OCI-LY7 (cell line): ENCODE measurements around the gene CD86. TPM values are rescaled to one million over a fixed set of nuclear protein-coding genes. Genes with fewer than 3 reads are reported as not detected.

Experiments
- BruUV-seq: library from RNA; stranded (reverse); fragments of 400-500 nt; replicated peaks from 2 replicates; lab custom pipeline; 2021; lab: Mats Ljungman, UMichigan
- CTCF ChIA-PET: fragments of 300-600 bp; sonication (Branson Sonifier 250); formaldehyde crosslinking; loops from one replicate; lab custom pipeline; 2022; ENCODE audit warnings: antibody characterized with exemption; ENCODE audit not compliant: unreplicated experiment; lab: Charles Lee
- POLR2A ChIA-PET: fragments of 300-600 bp; sonication (Branson Sonifier 250); formaldehyde crosslinking; loops from one replicate; lab custom pipeline; 2022; ENCODE audit warnings: antibody characterized with exemption; lab: Charles Lee
- DNase-seq: peaks from one replicate; pipeline ENCODE4 v3.0.0-alpha.2; 2015; ENCODE audit warnings: low spot score
- H2AFZ ChIP-seq: fragments of 200-600 bp; sonication (generic), shearing (Covaris generic); 2 replicates; pipeline ENCODE4 v1.6.1; 2014; ENCODE audit warnings: mild to moderate bottlenecking, antibody characterized with exemption, low read length, moderate library complexity
- H3K27ac ChIP-seq: fragments of 200-600 bp; sonication (generic); 2 replicates; pipeline ENCODE4 v1.5.1; 2014; ENCODE audit warnings: mixed run types, low read depth, mild to moderate bottlenecking, moderate library complexity, low read length, inconsistent platforms; ENCODE audit not compliant: poor library complexity, severe bottlenecking
- H3K36me3 ChIP-seq: fragments of 200-600 bp; sonication (generic); 2 replicates; pipeline ENCODE4 v1.6.1; 2014; ENCODE audit warnings: mild to moderate bottlenecking, antibody characterized with exemption, low read length, moderate library complexity, mixed read lengths; ENCODE audit not compliant: insufficient read depth
- H3K4me1 ChIP-seq: fragments of 200-600 bp; sonication (generic); 2 replicates; pipeline ENCODE4 v1.5.1; 2014; ENCODE audit warnings: mild to moderate bottlenecking, low read length; ENCODE audit not compliant: insufficient read depth, poor library complexity, severe bottlenecking
- H3K4me2 ChIP-seq: fragments of 200-600 bp; sonication (generic); 2 replicates; pipeline ENCODE4 v1.6.1; 2014; ENCODE audit warnings: mild to moderate bottlenecking, low read length
- H3K4me3 ChIP-seq: fragments of 200-600 bp; sonication (generic); 2 replicates; pipeline ENCODE4 v1.5.1; 2014; ENCODE audit warnings: mild to moderate bottlenecking, low read depth, low read length; ENCODE audit not compliant: poor library complexity, severe bottlenecking
- H3K79me2 ChIP-seq: fragments of 200-600 bp; sonication (generic); 2 replicates; pipeline ENCODE4 v1.6.1; 2016; ENCODE audit warnings: low read depth, mild to moderate bottlenecking, low read length, moderate library complexity, mixed read lengths; ENCODE audit not compliant: insufficient read depth
- H3K9me2 ChIP-seq: fragments of 200-600 bp; sonication (generic); 2 replicates; pipeline ENCODE4 v1.6.1; 2016; ENCODE audit warnings: mild to moderate bottlenecking, low read length, mixed read lengths; ENCODE audit not compliant: insufficient read depth
- H3K9me3 ChIP-seq: fragments of 200-600 bp; sonication (generic); 2 replicates; pipeline ENCODE4 v1.6.1; 2014; ENCODE audit warnings: mild to moderate bottlenecking, mixed run types, low read length, mixed read lengths
- H4K20me1 ChIP-seq: fragments of 200-600 bp; sonication (generic); 2 replicates; pipeline ENCODE4 v1.6.1; 2014; ENCODE audit warnings: mild to moderate bottlenecking, antibody characterized with exemption, low read length, moderate library complexity, mixed read lengths; ENCODE audit not compliant: insufficient read depth
- EZH2phosphoT487 ChIP-seq: fragments of 200-600 bp; sonication (generic); IDR thresholded peaks from 2 replicates; pipeline ENCODE4 v1.6.1; 2018; ENCODE audit warnings: low read depth, borderline replicate concordance, mild to moderate bottlenecking, mixed run types, antibody characterized with exemption, low read length, moderate library complexity, mixed read lengths
- intact Hi-C: fragments of 100-400 bp; cut with micrococcal nuclease; formaldehyde crosslinking; loops from one replicate; pipeline ENCODE4 v1.10.0; 2022; ENCODE audit not compliant: unreplicated experiment
- total RNA-seq, 2 experiments: library from RNA; depleted of rRNA in 1 of 2; stranded (reverse); fragments of >200 nt in 1 of 2; shearing (Covaris generic) in 1 of 2; gene quantifications; 2 replicates each; pipeline ENCODE4 v1.2.3, GENCODE V29; 2014 to 2022
- TF ChIP-seq, protein P1 (sequence below): fragments of 200-600 bp; sonication (generic); conservative IDR thresholded peaks from 2 replicates; pipeline ENCODE4 v1.5.1; 2014; ENCODE audit warnings: mild to moderate bottlenecking, antibody characterized with exemption, low read length, moderate library complexity, mixed read lengths

The CD86 gene
- total RNA-seq, 2 experiments from 2014 or later = 13.5 to 18.9 TPM

DNA sequence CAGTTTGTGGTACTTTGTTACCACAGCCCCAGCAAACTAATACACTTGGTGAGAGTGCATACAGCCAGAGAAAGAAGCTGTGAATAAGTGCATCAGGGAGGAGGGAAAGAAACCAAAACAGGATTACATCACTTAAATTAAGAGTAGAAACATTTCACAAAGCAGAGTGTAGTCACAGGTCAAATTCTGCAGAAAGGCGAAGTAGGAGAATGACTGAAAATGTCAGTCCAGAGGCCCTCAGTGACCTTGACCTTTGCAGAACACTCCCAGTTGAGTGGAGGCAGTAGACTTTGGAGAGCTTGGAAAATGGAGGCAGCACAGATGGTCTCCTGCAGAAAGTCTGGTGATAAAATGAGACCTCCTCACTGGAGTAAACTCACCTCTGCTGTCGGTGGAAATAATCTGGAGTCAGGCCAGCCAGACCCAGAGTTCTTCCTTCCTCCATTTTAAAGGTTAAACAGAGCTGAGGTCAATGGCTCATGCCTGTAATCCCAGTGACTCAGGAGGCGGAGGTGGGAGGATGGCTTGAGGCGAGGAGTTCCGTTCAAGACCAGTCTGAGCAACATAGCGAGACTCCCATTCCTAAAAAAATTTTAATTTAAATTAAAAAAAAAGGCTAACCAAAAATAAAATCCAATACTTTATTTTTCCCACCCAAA, 5.0 kb downstream of the CD86 start:
- BruUV-seq = no TSS peak
- peaks cover 22% of the 10 kb centered on the region for H3K36me3 ChIP-seq
- H4K20me1 ChIP-seq = no peaks in the 10 kb centered on the region
- TF ChIP-seq, protein P1, sequence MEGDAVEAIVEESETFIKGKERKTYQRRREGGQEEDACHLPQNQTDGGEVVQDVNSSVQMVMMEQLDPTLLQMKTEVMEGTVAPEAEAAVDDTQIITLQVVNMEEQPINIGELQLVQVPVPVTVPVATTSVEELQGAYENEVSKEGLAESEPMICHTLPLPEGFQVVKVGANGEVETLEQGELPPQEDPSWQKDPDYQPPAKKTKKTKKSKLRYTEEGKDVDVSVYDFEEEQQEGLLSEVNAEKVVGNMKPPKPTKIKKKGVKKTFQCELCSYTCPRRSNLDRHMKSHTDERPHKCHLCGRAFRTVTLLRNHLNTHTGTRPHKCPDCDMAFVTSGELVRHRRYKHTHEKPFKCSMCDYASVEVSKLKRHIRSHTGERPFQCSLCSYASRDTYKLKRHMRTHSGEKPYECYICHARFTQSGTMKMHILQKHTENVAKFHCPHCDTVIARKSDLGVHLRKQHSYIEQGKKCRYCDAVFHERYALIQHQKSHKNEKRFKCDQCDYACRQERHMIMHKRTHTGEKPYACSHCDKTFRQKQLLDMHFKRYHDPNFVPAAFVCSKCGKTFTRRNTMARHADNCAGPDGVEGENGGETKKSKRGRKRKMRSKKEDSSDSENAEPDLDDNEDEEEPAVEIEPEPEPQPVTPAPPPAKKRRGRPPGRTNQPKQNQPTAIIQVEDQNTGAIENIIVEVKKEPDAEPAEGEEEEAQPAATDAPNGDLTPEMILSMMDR = no peak
- TF ChIP-seq EZH2phosphoT487 = no peak
- H3K4me3 ChIP-seq = no peak overlapping the region
- no peaks in the 10 kb centered on the region; the same call in 1 of the 2 replicates for H3K9me2 ChIP-seq
- no peak overlapping the region for H3K27ac ChIP-seq
- ChIA-PET POLR2A (interaction anchor here (0.5 to 8.0 kb wide), 2 partner anchors 17 to 563 kb away, joined by 3 to 117 read pairs; no protein-coding TSS in a partner anchor), CTCF (interaction anchor here (0.9 kb wide), 1 partner anchor 36 kb away, joined by 3 read pairs; no protein-coding TSS in a partner anchor)
- peaks cover 67% of the 10 kb centered on the region; the same call in 1 of the 2 replicates for H3K79me2 ChIP-seq
- DNase-seq = no peak
- H2AFZ ChIP-seq = no peak overlapping the region
- H3K4me2 ChIP-seq = no peak overlapping the region
- peaks cover 58% of the 10 kb centered on the region for H3K4me1 ChIP-seq
- H3K9me3 ChIP-seq = no peaks in the 10 kb centered on the region
- intact Hi-C loops = no loop called here

DNA sequence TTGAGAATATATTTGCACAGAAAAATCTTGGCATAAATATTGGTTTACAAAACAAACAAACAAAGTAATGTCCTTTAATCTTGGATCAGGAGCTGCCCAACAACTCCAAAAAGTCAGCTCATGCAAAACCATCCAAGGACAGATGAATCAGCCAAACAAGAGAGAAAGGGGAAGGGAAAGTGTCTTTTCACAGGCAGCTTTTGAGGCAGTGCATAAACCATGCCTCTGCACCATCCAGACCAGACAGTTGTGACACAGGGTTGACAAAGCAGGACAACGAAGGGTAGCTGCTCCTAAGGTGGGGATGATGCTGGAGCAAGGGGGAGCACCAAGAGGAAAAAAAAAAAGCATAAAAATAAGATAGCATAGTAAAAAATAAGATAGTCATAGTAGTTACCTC, 8.7 kb downstream of the CD86 start:
- CTCF ChIA-PET = interaction anchor here (0.9 to 1.1 kb wide), 3 partner anchors 15 to 68 kb away, joined by 3 to 4 read pairs (median 3); no protein-coding TSS in a partner anchor
- H3K36me3 ChIP-seq = peaks cover 9% of the 10 kb centered on the region
- intact Hi-C loops = no loop called here
- no TSS peak for BruUV-seq
- H3K4me1 ChIP-seq = peaks cover 70% of the 10 kb centered on the region
- peak overlapping the region; percentile 52 for H3K4me2 ChIP-seq
- peak overlapping the region; percentile 18 for H3K4me3 ChIP-seq
- DNase-seq = peak; percentile 56
- no peaks in the 10 kb centered on the region for H3K9me3 ChIP-seq
- POLR2A ChIA-PET = interaction anchor here (1.0 to 8.0 kb wide), 11 partner anchors 9 to 320 kb away, joined by 3 to 117 read pairs (median 9); partner anchors contain the start of genes CD86 and FAM162A
- peaks cover 71% of the 10 kb centered on the region; the same call in 1 of the 2 replicates for H3K79me2 ChIP-seq
- H4K20me1 ChIP-seq = no peaks in the 10 kb centered on the region
- H2AFZ ChIP-seq = no peak overlapping the region
- H3K9me2 ChIP-seq = no peaks in the 10 kb centered on the region
- H3K27ac ChIP-seq = peak overlapping the region; percentile 24
- TF ChIP-seq EZH2phosphoT487 = no peak
- TF ChIP-seq, protein P1 = no peak

DNA sequence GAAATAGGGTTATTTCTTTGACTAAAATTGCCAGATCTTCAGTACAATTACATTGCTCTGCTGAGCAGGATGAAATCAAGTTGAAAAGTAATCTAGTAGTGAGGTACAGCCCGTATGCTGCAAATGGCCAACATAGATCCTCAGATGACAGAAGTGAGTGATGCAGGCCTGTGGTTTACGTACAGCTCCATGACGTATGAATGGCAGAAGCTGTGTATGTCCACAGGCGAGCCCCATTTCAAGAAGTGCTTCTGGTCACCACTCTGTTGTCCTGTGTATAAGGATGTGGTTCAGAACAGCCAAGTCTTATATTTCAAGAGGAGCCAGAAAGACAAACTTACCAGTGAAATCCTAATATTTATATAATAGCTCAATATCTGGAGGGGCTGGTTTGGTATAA, 9.2 kb downstream of the CD86 start:
- Histone ChIP-seq H3K36me3 (peaks cover 10% of the 10 kb centered on the region; the same call in 1 of the 2 replicates), H3K4me2 (peak overlapping the region; percentile 52), H3K9me2 (no peaks in the 10 kb centered on the region), H3K79me2 (peaks cover 76% of the 10 kb centered on the region; the same call in 1 of the 2 replicates), H3K9me3 (no peaks in the 10 kb centered on the region), H2AFZ (no peak overlapping the region), H3K4me1 (peaks cover 74% of the 10 kb centered on the region), H3K27ac (peak overlapping the region; percentile 24), H3K4me3 (no peak overlapping the region), H4K20me1 (no peaks in the 10 kb centered on the region)
- CTCF ChIA-PET = interaction anchor here (0.6 to 1.1 kb wide), 4 partner anchors 10 to 69 kb away, joined by 3 to 4 read pairs (median 3); no protein-coding TSS in a partner anchor
- POLR2A ChIA-PET = interaction anchor here (1.1 to 8.0 kb wide), 11 partner anchors 9 to 320 kb away, joined by 3 to 117 read pairs (median 11); partner anchors contain the start of genes CD86 and FAM162A
- DNase-seq = no peak
- no TSS peak for BruUV-seq
- intact Hi-C loops = no loop called here
- TF ChIP-seq, protein P1 = no peak
- TF ChIP-seq EZH2phosphoT487 = no peak
